ENCODE measurements around the gene ENPP1. TPM values are rescaled to one million over a fixed set of nuclear protein-coding genes. Genes with fewer than 3 reads are reported as not detected.

ENPP1 gene
- polyA plus RNA-seq, 3 donors, result not detected

GRCh38 chr6:131792091-131792496 lies 15.7 kb upstream of the ENPP1 start:
- Mint-ChIP-seq H3K27me3 (ENCODE audit: low read depth in 3 of 3) (peaks cover 0 to 3% (median 2%) of the 10 kb centered on the region in 3 donors), H3K9me3 (peaks cover 0 to 6% (median 2%) of the 10 kb centered on the region in 7 donors), H3K4me3 (no peak overlapping the region), H3K36me3 (no peaks in the 10 kb centered on the region), H3K27ac (no peak overlapping the region), H3K4me1 (no peaks in the 10 kb centered on the region)
- H2AFZ ChIP-seq (ENCODE audit: insufficient read depth, low read depth, low read length, poor library complexity, severe bottlenecking), result no peak overlapping the region
- WGBS (ENCODE audit: insufficient coverage), result 93% methylated on average over 6 of the region's 6 CpGs
- H3K4me3 ChIP-seq (replicated peaks in 1 of 3; ENCODE audit: low read depth in 2 of 3, low read length in 3 of 3), result no peak overlapping the region
- H3K9ac ChIP-seq (ENCODE audit: insufficient read depth, low read length, poor library complexity, severe bottlenecking), result no peak overlapping the region
- no peak for TF ChIP-seq CTCF (IDR thresholded peaks at IDR 0.05)
- no peak for DNase-seq
- H3K4me2 ChIP-seq (replicated peaks; ENCODE audit: extremely low read depth, low read length, poor library complexity, severe bottlenecking), result no peak overlapping the region
- H3K27ac ChIP-seq (ENCODE audit: low read depth in 1 of 2, low read length in 2 of 2), result no peak overlapping the region
- no peaks in the 10 kb centered on the region for H3K79me2 ChIP-seq (ENCODE audit: insufficient read depth, low read length)
- H3K9me3 ChIP-seq (replicated peaks in 1 of 2; ENCODE audit: control insufficient read depth in 1 of 2, insufficient read depth in 1 of 2, low read length in 2 of 2), result no peaks in the 10 kb centered on the region
- no peaks in the 10 kb centered on the region for H3K4me1 ChIP-seq (ENCODE audit: control insufficient read depth in 1 of 2, insufficient read depth in 2 of 2, low read length in 2 of 2)
- H3K36me3 ChIP-seq (replicated peaks in 1 of 2; ENCODE audit: control insufficient read depth in 1 of 2, insufficient read depth in 2 of 2, low read length in 2 of 2), result no peaks in the 10 kb centered on the region
- H3K27me3 ChIP-seq (ENCODE audit: control insufficient read depth in 2 of 2, insufficient read depth in 2 of 2, low read length in 2 of 2), result no peaks in the 10 kb centered on the region
- H4K20me1 ChIP-seq (ENCODE audit: insufficient read depth, low read length), result no peaks in the 10 kb centered on the region
- intact Hi-C loops (cut with micrococcal nuclease), result no loop called here

- H3K9ac ChIP-seq (ENCODE audit: insufficient read depth, low read length, poor library complexity, severe bottlenecking), result no peak overlapping the region
- Mint-ChIP-seq H3K36me3 (no peaks in the 10 kb centered on the region), H3K27me3 (ENCODE audit: low read depth in 3 of 3) (peaks cover 2 to 7% (median 3%) of the 10 kb centered on the region in 3 donors), H3K4me3 (no peak overlapping the region), H3K27ac (no peak overlapping the region), H3K4me1 (no peaks in the 10 kb centered on the region), H3K9me3 (peaks cover 0 to 10% (median 7%) of the 10 kb centered on the region in 7 donors)
- H3K79me2 ChIP-seq (ENCODE audit: insufficient read depth, low read length), result no peaks in the 10 kb centered on the region
- DNase-seq, result no peak
- H3K9me3 ChIP-seq (replicated peaks in 1 of 2; ENCODE audit: control insufficient read depth in 1 of 2, insufficient read depth in 1 of 2, low read length in 2 of 2), result no peaks in the 10 kb centered on the region
- TF ChIP-seq CTCF (IDR thresholded peaks at IDR 0.05), result no peak
- H2AFZ ChIP-seq (ENCODE audit: insufficient read depth, low read depth, low read length, poor library complexity, severe bottlenecking), result no peak overlapping the region
- intact Hi-C loops (cut with micrococcal nuclease), result no loop called here
- H3K4me2 ChIP-seq (replicated peaks; ENCODE audit: extremely low read depth, low read length, poor library complexity, severe bottlenecking), result no peak overlapping the region
- no peaks in the 10 kb centered on the region for H4K20me1 ChIP-seq (ENCODE audit: insufficient read depth, low read length)
- H3K27ac ChIP-seq (ENCODE audit: low read depth in 1 of 2, low read length in 2 of 2), result no peak overlapping the region
- no peak overlapping the region for H3K4me3 ChIP-seq (replicated peaks in 1 of 3; ENCODE audit: low read depth in 2 of 3, low read length in 3 of 3)
- no peaks in the 10 kb centered on the region for H3K36me3 ChIP-seq (replicated peaks in 1 of 2; ENCODE audit: control insufficient read depth in 1 of 2, insufficient read depth in 2 of 2, low read length in 2 of 2)
- 100% methylated on average over 1 of the region's 2 CpGs for WGBS (ENCODE audit: insufficient coverage)
- no peaks in the 10 kb centered on the region for H3K4me1 ChIP-seq (ENCODE audit: control insufficient read depth in 1 of 2, insufficient read depth in 2 of 2, low read length in 2 of 2)
- H3K27me3 ChIP-seq (ENCODE audit: control insufficient read depth in 2 of 2, insufficient read depth in 2 of 2, low read length in 2 of 2), result no peaks in the 10 kb centered on the region
These were observed 12.5 kb upstream of the ENPP1 start for GRCh38 chr6:131795366-131795765.
